Effector memory CD4-positive, alpha-beta T cell (primary cell): Measurements from ENCODE around the gene AHNAK2.
A peak's percentile ranks its signal among the peaks of the same experiment; 100 is the strongest.

Experiments used
- DNase-seq, 3 donors: peaks; one replicate each; pipeline ENCODE4 v3.0.0-alpha.2; 2020
- H3K27ac ChIP-seq: 2 replicates; pipeline ENCODE4 v1.7.0; 2013; ENCODE audit warnings: mild to moderate bottlenecking, low read length, moderate library complexity; ENCODE audit not compliant: insufficient read depth, poor library complexity, severe bottlenecking
- H3K27me3 ChIP-seq: replicated peaks from 2 replicates; pipeline ENCODE4 v1.7.0; 2013; ENCODE audit warnings: mild to moderate bottlenecking, low read length; ENCODE audit not compliant: insufficient read depth, control insufficient read depth, poor library complexity, severe bottlenecking
- H3K36me3 ChIP-seq: 2 replicates; pipeline ENCODE4 v1.7.0; 2013; ENCODE audit warnings: mild to moderate bottlenecking, low read length, moderate library complexity; ENCODE audit not compliant: control insufficient read depth, insufficient read depth
- H3K4me1 ChIP-seq: 2 replicates; pipeline ENCODE4 v1.7.0; 2013; ENCODE audit warnings: low read length, mild to moderate bottlenecking; ENCODE audit not compliant: control insufficient read depth, insufficient read depth, poor library complexity, severe bottlenecking
- H3K4me3 ChIP-seq: 2 replicates; pipeline ENCODE4 v1.7.0; 2013; ENCODE audit warnings: low read length, low read depth, mild to moderate bottlenecking; ENCODE audit not compliant: insufficient read depth, poor library complexity, severe bottlenecking
- H3K9me3 ChIP-seq: 2 replicates; pipeline ENCODE4 v1.7.0; 2013; ENCODE audit warnings: mild to moderate bottlenecking, low read length, moderate library complexity; ENCODE audit not compliant: control insufficient read depth

AHNAK2 gene

DNA sequence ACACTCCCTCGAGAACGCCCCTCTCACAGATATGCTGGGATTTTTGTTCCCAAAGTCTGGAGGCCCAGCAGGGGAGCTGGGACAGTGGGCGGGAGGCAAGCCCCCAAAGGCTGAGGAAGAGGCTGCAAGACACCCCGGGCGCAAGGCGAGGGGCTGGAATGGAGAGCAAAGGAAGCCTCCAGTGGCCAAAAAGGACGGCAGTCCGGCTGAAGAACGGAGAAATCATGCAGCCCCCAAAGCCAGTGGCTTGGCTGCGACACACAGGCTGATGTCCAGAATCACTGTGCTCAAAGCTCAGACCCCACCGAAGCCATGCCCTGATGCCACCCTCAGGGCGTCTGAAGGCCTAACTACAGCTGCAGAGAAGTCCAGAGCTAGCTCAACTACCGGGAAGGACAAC lies 18.3 kb upstream of the AHNAK2 start:
- Histone ChIP-seq H3K36me3 (no peaks in the 10 kb centered on the region), H3K4me1 (no peaks in the 10 kb centered on the region), H3K27me3 (no peaks in the 10 kb centered on the region), H3K9me3 (no peaks in the 10 kb centered on the region), H3K27ac (no peak overlapping the region), H3K4me3 (no peak overlapping the region)
- DNase-seq = no peak

DNA sequence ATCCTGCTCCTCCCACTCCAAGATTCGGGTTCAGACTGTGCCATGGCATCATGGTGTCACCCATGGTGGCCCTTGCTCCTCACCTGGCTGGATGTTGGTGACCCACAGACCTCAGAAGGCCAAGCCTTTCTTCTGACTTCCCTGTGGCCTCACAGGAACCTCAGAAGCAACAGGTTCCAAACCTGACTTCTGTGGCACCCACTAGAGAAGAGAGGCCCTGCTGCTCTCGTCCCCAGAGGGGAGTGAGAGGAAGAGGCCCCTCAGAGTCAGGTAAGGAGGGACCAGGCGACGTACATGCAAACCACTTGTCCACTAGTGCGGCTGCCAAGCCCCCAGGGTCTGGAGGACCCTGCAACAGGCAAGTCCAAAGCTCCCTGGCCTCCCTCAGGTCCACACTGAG lies 17.9 kb upstream of the AHNAK2 start:
- H3K4me1 ChIP-seq = no peaks in the 10 kb centered on the region
- no peaks in the 10 kb centered on the region for H3K27me3 ChIP-seq
- H3K9me3 ChIP-seq = no peaks in the 10 kb centered on the region
- H3K36me3 ChIP-seq = no peaks in the 10 kb centered on the region
- no peak overlapping the region for H3K27ac ChIP-seq
- no peak overlapping the region for H3K4me3 ChIP-seq
- no peak for DNase-seq

DNA sequence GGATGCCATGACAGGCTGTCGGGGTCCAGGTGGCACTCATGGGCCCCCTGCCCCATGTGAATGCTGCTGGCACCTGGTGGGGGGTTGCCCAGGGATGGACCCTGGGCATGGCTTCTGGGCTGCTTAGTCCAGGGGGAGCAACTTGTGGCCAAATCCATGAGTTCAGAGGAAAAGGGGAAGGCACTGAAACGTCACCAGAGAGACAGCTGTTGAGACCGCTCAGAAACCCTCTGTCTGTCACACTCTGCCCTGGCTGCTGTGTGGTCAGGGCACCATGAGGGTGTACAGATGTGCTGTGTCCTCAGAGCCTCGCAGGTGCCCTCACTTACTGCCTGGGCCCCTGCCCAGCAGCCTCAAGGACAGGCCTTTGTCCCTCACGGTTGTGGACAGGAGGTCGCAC lies 16.8 kb upstream of the AHNAK2 start:
- Histone ChIP-seq H3K4me1 (no peaks in the 10 kb centered on the region), H3K27me3 (no peaks in the 10 kb centered on the region), H3K4me3 (no peak overlapping the region), H3K27ac (no peak overlapping the region), H3K9me3 (no peaks in the 10 kb centered on the region), H3K36me3 (no peaks in the 10 kb centered on the region)
- no peak for DNase-seq

GRCh38 chr14:104993808-104994591 lies 15.8 kb upstream of the AHNAK2 start:
- Histone ChIP-seq H3K36me3 (no peaks in the 10 kb centered on the region), H3K9me3 (no peaks in the 10 kb centered on the region), H3K4me1 (no peaks in the 10 kb centered on the region), H3K27ac (no peak overlapping the region), H3K4me3 (no peak overlapping the region), H3K27me3 (no peaks in the 10 kb centered on the region)
- DNase-seq = no peak

- no peaks in the 10 kb centered on the region for H3K9me3 ChIP-seq
- no peaks in the 10 kb centered on the region for H3K27me3 ChIP-seq
- H3K36me3 ChIP-seq = no peaks in the 10 kb centered on the region
- no peak for DNase-seq
- H3K4me1 ChIP-seq = no peaks in the 10 kb centered on the region
- H3K4me3 ChIP-seq = no peak overlapping the region
- no peak overlapping the region for H3K27ac ChIP-seq
Observed at GRCh38 chr14:104993306-104993705, 15.1 kb upstream of the AHNAK2 start.

DNA sequence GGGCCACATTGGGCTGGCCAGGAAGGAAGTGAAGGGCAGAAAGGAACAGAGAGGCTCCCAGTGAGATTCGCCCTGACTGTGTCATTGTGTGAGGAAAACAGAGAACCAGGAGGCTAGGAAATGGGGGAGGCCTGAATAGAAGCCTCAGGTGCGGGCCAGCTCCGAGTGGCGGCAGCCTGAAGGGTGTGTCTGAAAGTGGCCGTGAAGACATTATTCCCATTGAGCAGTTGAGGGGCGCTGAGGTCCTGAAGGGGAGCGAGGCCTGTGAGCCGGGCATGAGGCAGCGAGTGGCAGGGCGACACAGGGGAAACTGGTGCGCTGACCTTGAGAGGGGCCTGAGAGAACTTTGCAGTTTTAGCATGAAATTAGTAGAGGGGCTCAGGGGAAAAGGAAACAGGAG lies 14.3 kb upstream of the AHNAK2 start:
- Histone ChIP-seq H3K36me3 (no peaks in the 10 kb centered on the region), H3K9me3 (no peaks in the 10 kb centered on the region), H3K4me1 (no peaks in the 10 kb centered on the region), H3K27ac (no peak overlapping the region), H3K27me3 (no peaks in the 10 kb centered on the region), H3K4me3 (no peak overlapping the region)
- no peak for DNase-seq

DNA sequence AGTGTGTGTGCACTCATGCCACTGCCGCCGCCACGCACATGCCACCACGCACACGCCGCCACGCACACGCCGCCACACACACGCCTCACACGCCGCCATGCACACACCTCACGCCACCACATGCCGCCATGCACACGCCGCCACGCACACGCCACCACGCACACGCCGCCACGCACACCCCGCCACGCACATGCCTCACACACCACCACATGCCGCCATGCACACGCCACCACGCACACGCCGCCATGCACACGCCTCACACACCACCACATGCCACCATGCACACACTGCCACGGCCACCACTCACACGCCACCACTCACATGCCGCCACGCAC lies 13.7 kb upstream of the AHNAK2 start:
- H3K4me3 ChIP-seq = no peak overlapping the region
- DNase-seq = no peak
- no peak overlapping the region for H3K27ac ChIP-seq
- no peaks in the 10 kb centered on the region for H3K4me1 ChIP-seq
- H3K36me3 ChIP-seq = no peaks in the 10 kb centered on the region
- H3K27me3 ChIP-seq = no peaks in the 10 kb centered on the region
- H3K9me3 ChIP-seq = no peaks in the 10 kb centered on the region

DNA sequence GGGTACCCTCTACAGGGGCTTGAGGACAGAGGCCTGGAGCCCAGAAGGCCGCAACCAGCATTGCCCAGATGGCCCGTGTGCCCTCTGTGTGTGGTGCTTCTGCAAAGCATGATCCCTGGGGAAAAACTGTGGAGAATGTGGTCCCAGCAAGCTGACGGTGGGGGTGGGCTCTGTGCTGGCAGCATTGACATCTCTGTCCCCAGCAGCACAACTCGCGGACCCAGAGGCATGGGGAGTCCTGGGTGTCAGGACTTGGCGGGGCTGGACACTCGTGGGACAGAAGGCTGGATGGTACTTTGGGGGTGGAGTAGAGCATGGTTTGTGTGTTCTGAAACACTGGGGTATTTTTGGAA lies 11.8 kb upstream of the AHNAK2 start:
- H3K27ac ChIP-seq = no peak overlapping the region
- H3K9me3 ChIP-seq = no peaks in the 10 kb centered on the region
- no peaks in the 10 kb centered on the region for H3K36me3 ChIP-seq
- no peaks in the 10 kb centered on the region for H3K27me3 ChIP-seq
- no peak overlapping the region for H3K4me3 ChIP-seq
- no peak for DNase-seq
- H3K4me1 ChIP-seq = peaks cover 6% of the 10 kb centered on the region

- Histone ChIP-seq H3K27ac (no peak overlapping the region), H3K4me3 (no peak overlapping the region), H3K9me3 (no peaks in the 10 kb centered on the region), H3K36me3 (no peaks in the 10 kb centered on the region), H3K4me1 (peaks cover 6% of the 10 kb centered on the region), H3K27me3 (no peaks in the 10 kb centered on the region)
- DNase-seq = no peak
Observed at GRCh38 chr14:104989236-104989950, 11.2 kb upstream of the AHNAK2 start.

- no peaks in the 10 kb centered on the region for H3K27me3 ChIP-seq
- H3K9me3 ChIP-seq = no peaks in the 10 kb centered on the region
- peaks cover 6% of the 10 kb centered on the region for H3K4me1 ChIP-seq
- peak overlapping the region; percentile 69 for H3K27ac ChIP-seq
- peak overlapping the region; percentile 66 for H3K4me3 ChIP-seq
- no peak for DNase-seq
- no peaks in the 10 kb centered on the region for H3K36me3 ChIP-seq
Observed at GRCh38 chr14:104986487-104987164, 8.5 kb upstream of the AHNAK2 start.
